Measurements from ENCODE around the gene ELP2. TPM values are rescaled to one million over a fixed set of nuclear protein-coding genes. Genes with fewer than 3 reads are reported as not detected.

ELP2 gene
- total RNA-seq, 1 donor from 2014 or later: 9.7 TPM

DNA sequence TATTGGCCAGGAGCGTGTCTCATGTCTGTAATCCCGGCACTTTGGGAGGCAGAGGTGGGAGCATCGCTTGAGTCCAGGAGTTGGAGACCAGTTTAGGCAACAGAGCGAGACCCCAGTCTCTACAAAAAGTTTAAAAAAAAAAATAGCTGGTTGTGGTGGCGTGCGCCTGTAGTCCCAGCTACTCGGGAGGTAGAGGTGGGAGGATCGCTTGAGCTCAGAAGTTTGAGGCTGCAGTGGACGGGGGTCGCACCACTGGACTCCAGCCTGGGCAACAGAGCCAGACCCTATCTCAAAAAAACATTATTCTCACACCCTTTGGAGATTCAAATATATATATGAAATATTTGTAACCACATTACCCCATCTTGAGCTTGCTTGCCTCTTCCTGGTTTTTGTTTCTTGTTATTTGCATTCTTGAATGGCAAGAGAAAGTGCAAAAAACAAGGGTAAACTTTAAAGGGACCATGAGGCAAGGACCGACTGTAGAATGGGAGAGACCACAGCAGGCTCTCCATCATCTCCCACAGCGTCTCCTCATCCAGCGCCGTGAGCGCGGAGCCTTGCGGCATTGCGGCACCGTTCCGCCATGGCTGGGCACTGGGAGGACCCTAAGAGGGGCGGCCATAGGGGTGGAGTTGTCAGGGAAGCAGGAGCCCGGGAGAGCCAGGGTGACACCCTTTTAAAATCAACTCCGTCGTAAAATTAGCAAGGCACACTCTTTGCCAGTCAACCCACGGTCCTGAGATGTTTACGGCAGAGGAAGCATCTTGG, 1.4 kb downstream of the ELP2 start:
- TF ChIP-seq, protein P1, sequence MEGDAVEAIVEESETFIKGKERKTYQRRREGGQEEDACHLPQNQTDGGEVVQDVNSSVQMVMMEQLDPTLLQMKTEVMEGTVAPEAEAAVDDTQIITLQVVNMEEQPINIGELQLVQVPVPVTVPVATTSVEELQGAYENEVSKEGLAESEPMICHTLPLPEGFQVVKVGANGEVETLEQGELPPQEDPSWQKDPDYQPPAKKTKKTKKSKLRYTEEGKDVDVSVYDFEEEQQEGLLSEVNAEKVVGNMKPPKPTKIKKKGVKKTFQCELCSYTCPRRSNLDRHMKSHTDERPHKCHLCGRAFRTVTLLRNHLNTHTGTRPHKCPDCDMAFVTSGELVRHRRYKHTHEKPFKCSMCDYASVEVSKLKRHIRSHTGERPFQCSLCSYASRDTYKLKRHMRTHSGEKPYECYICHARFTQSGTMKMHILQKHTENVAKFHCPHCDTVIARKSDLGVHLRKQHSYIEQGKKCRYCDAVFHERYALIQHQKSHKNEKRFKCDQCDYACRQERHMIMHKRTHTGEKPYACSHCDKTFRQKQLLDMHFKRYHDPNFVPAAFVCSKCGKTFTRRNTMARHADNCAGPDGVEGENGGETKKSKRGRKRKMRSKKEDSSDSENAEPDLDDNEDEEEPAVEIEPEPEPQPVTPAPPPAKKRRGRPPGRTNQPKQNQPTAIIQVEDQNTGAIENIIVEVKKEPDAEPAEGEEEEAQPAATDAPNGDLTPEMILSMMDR (IDR thresholded peaks at IDR 0.05): no peak
- H3K36me3 ChIP-seq: peaks cover 2 to 6% of the 10 kb centered on the region in 2 donors
- intact Hi-C loops (cut with DNase I): no loop called here
- H3K9me3 ChIP-seq: no peaks in the 10 kb centered on the region
- peak overlapping the region; percentile 76 to 89 for H3K4me3 ChIP-seq
- no peak for DNase-seq (ENCODE audit: low spot score in 2 of 2)
- peaks cover 9 to 21% of the 10 kb centered on the region in 2 donors for H3K4me1 ChIP-seq
- no peaks in the 10 kb centered on the region for H3K27me3 ChIP-seq
- peak overlapping the region in 1 of 2 donors; percentile 100 for H3K27ac ChIP-seq

DNA sequence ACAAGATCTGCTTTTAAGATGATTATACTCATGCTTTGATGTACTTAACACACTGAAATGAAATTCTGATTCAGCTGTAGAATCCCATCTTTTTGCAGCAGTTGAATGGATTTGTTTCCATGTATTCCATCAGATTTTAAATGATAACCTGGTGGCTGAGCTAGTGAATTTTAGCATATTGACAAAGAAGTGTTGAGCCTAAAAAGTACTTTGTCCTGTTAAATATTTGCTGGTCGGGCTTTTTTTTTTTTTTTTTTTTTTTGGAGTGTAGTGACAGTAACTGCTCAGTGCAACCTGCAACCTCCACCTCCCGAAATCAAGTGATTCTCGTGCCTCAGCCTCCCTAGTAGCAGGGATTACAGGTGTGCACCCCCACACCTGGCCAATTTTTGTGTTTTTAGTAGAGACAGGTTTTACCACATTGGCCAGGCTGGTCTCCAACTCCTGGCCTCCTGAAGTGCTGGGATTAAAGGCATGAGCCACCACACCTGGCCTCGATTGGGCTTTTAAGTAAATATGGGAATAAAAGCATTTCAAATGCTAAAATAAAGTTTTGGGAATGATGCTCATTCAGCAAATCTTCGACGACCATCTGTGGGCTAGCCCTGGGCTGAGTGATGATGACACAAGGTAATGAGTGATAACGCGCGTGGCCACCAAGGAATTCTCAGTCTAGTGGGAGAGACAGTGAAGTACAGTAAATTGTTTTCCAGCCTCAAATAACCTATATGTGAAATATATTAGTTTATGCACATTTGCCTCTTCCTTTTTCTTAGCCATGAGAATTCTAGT, 2.2 kb downstream of the ELP2 start:
- no peaks in the 10 kb centered on the region for H3K27me3 ChIP-seq
- no peak for DNase-seq (ENCODE audit: low spot score in 2 of 2)
- peak overlapping the region in 1 of 2 donors; percentile 76 for H3K4me3 ChIP-seq
- no peak overlapping the region for H3K27ac ChIP-seq
- H3K9me3 ChIP-seq: no peaks in the 10 kb centered on the region
- intact Hi-C loops (cut with DNase I): no loop called here
- TF ChIP-seq, protein P1 (IDR thresholded peaks at IDR 0.05): no peak
- peaks cover 9 to 14% of the 10 kb centered on the region in 2 donors for H3K36me3 ChIP-seq
- peaks cover 9 to 21% of the 10 kb centered on the region in 2 donors for H3K4me1 ChIP-seq

DNA sequence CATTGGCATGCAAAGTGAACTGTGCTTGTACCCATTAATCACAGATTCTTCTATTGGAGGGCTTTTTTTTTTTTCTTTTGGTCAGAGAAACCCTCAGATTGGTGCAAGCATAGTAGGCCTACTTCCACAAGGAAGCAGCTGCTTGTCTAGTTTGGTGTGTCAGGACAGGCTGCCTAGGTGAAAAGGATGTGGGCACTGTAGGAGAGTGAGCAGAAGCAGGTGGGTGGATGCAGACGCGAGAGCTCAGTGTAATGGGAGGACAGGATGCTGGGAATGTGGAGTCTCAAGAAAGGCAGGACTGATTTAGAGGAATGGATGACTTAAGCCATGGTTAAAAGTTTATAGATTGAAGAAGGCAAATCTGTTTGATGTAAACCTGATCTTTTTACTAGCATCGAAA, 3.1 kb downstream of the ELP2 start:
- TF ChIP-seq, protein P1 (IDR thresholded peaks at IDR 0.05): no peak
- Histone ChIP-seq H3K27me3 (no peaks in the 10 kb centered on the region), H3K36me3 (peaks cover 14 to 23% of the 10 kb centered on the region in 2 donors), H3K4me3 (no peak overlapping the region), H3K27ac (no peak overlapping the region), H3K9me3 (no peaks in the 10 kb centered on the region), H3K4me1 (peaks cover 9 to 20% of the 10 kb centered on the region in 2 donors)
- no peak for DNase-seq (ENCODE audit: low spot score in 2 of 2)
- intact Hi-C loops (cut with DNase I): no loop called here

DNA sequence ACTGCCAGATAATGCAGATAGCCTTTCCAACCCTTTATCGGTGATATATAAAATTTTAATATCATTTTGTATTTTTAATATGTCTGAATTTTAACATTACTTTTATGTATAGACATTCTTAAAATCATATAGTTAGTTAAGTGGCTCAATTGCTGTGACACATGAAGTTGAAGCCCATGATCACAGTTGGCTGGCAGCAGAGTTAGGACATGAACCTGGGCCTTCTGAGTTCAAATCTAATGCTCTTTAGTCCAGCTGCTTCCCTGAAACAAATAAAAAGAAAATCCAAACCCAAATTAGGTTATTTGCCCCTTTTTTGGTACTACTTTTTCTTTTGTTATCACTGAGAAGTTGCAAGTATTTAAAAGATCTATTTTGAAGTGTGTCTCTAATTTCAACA, 5.6 kb downstream of the ELP2 start:
- peaks cover 37 to 48% of the 10 kb centered on the region in 2 donors for H3K36me3 ChIP-seq
- intact Hi-C loops (cut with DNase I): no loop called here

DNA sequence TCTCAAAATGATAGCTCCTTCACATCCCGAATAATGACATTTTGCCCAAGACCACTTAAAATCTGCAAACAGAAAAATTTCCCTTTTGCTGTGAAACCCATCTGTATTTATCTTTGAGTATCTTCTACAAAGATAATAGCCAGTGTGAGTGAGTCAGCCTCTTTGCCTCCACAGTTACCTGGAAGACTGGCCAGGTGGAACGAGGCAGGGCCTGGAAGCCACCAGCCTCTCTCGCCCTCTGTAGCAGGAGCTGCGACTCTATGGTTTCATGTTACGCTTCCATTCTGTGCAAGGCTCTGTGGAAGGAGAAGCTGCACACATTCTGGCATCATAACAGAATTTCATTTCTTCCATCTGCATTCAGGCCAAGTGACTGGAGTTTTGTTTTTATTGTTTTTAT, 9.5 kb downstream of the ELP2 start:
- Histone ChIP-seq H3K4me3 (no peak overlapping the region), H3K27ac (no peak overlapping the region), H3K36me3 (peaks cover 63 to 85% of the 10 kb centered on the region in 2 donors), H3K9me3 (no peaks in the 10 kb centered on the region), H3K27me3 (no peaks in the 10 kb centered on the region), H3K4me1 (no peaks in the 10 kb centered on the region)
- intact Hi-C loops (cut with DNase I): no loop called here
- TF ChIP-seq, protein P1 (IDR thresholded peaks at IDR 0.05): no peak
- DNase-seq (ENCODE audit: low spot score in 2 of 2): no peak

More for the DNA sequence above, 5.6 kb downstream of the ELP2 start:
- no peaks in the 10 kb centered on the region for H3K9me3 ChIP-seq
- DNase-seq (ENCODE audit: low spot score in 2 of 2): no peak
- TF ChIP-seq, protein P1 (IDR thresholded peaks at IDR 0.05): no peak
- H3K4me1 ChIP-seq: peaks cover 9 to 16% of the 10 kb centered on the region in 2 donors
- H3K27ac ChIP-seq: no peak overlapping the region
- H3K27me3 ChIP-seq: no peaks in the 10 kb centered on the region
- no peak overlapping the region for H3K4me3 ChIP-seq
